IMR-90 (cell line): Measurements from ENCODE around the gene CCDC137. TPM values are rescaled to one million over a fixed set of nuclear protein-coding genes. Genes with fewer than 3 reads are reported as not detected.
A peak's percentile ranks its signal among the peaks of the same experiment; 100 is the strongest.

Experiments used
- ATAC-seq: fragments of 200-7000 bp; cut with Tn5 transposase; 2 replicates; pipeline ENCODE4 v1.9.1; 2020; ENCODE audit warnings: low read depth, mild to moderate bottlenecking, moderate library complexity
- BruUV-seq: library from RNA; stranded (reverse); fragments of 400-500 nt; replicated peaks from 2 replicates; lab custom pipeline; 2021; lab: Mats Ljungman, UMichigan
- CTCF ChIA-PET: fragments of 300-600 bp; formaldehyde crosslinking; extraction: SDS; loops from one replicate; lab custom pipeline; 2021; ENCODE audit warnings: antibody characterized with exemption; lab: Yijun Ruan, JAX
- POLR2A ChIA-PET: fragments of 300-600 bp; sonication (Branson Sonifier 250); formaldehyde crosslinking; loops from one replicate; lab custom pipeline; 2022; ENCODE audit warnings: antibody characterized with exemption; ENCODE audit not compliant: unreplicated experiment; lab: Charles Lee
- DNase-seq: peaks from one replicate; pipeline ENCODE4 v3.0.0; 2013
- H2AFZ ChIP-seq: replicated peaks from 2 replicates; pipeline ENCODE3; 2013; ENCODE audit warnings: low read length, mild to moderate bottlenecking; ENCODE audit not compliant: poor library complexity
- H2AK5ac ChIP-seq: 2 replicates; pipeline ENCODE4 v1.6.1; 2013; ENCODE audit warnings: low read depth, low read length, inconsistent platforms
- H2AK9ac ChIP-seq: replicated peaks from 2 replicates; pipeline ENCODE3; 2013; ENCODE audit warnings: mild to moderate bottlenecking, low read depth, low read length, moderate library complexity; ENCODE audit not compliant: poor library complexity
- H2BK120ac ChIP-seq: 2 replicates; pipeline ENCODE4 v1.6.1; 2013; ENCODE audit warnings: low read depth, low read length, inconsistent platforms
- H2BK15ac ChIP-seq: 3 replicates; pipeline ENCODE4 v1.6.1; 2013; ENCODE audit warnings: low read depth, low read length, inconsistent platforms
- H2BK20ac ChIP-seq: 2 replicates; pipeline ENCODE4 v1.6.1; 2013; ENCODE audit warnings: low read depth, mild to moderate bottlenecking, inconsistent platforms, low read length, moderate library complexity
- H2BK5ac ChIP-seq: 2 replicates; pipeline ENCODE4 v1.6.1; 2013; ENCODE audit warnings: mild to moderate bottlenecking, low read depth, low read length, inconsistent platforms; ENCODE audit not compliant: poor library complexity, severe bottlenecking
- H3K14ac ChIP-seq: replicated peaks from 2 replicates; pipeline ENCODE4 v1.6.1; 2013; ENCODE audit warnings: low read depth, low read length, inconsistent platforms
- H3K18ac ChIP-seq: 2 replicates; pipeline ENCODE4 v1.6.1; 2013; ENCODE audit warnings: low read depth, low read length, control low read depth
- H3K23ac ChIP-seq: 2 replicates; pipeline ENCODE4 v1.6.1; 2013; ENCODE audit warnings: low read depth, low read length, inconsistent platforms
- H3K27ac ChIP-seq: 2 replicates; pipeline ENCODE4 v1.5.1; 2013; ENCODE audit warnings: mild to moderate bottlenecking, control low read depth, low read length; ENCODE audit not compliant: insufficient read depth
- H3K27me3 ChIP-seq: 2 replicates; pipeline ENCODE4 v1.6.1; 2013; ENCODE audit warnings: low read length; ENCODE audit not compliant: control insufficient read depth, insufficient read depth
- H3K36me3 ChIP-seq: 2 replicates; pipeline ENCODE4 v1.6.1; 2013; ENCODE audit warnings: low read length, mixed read lengths; ENCODE audit not compliant: control insufficient read depth, insufficient read depth
- H3K4ac ChIP-seq: 2 replicates; pipeline ENCODE4 v1.6.1; 2013; ENCODE audit warnings: low read depth, low read length, inconsistent platforms
- H3K4me1 ChIP-seq: 2 replicates; pipeline ENCODE4 v1.6.1; 2013; ENCODE audit warnings: low read length, mixed read lengths; ENCODE audit not compliant: control insufficient read depth, insufficient read depth
- H3K4me2 ChIP-seq: 2 replicates; pipeline ENCODE4 v1.6.1; 2013; ENCODE audit warnings: low read depth, mild to moderate bottlenecking, control low read depth, low read length, moderate library complexity
- H3K4me3 ChIP-seq: 2 replicates; pipeline ENCODE4 v1.5.1; 2013; ENCODE audit warnings: low read depth, mild to moderate bottlenecking, control low read depth, low read length, moderate library complexity; ENCODE audit not compliant: insufficient read depth
- H3K56ac ChIP-seq: 2 replicates; pipeline ENCODE4 v1.6.1; 2013; ENCODE audit warnings: low read length, inconsistent platforms; ENCODE audit not compliant: insufficient read depth; ENCODE audit errors: extremely low read depth
- H3K79me1 ChIP-seq, 2 experiments: 2 replicates each; pipeline ENCODE4 v1.6.1; 2013; ENCODE audit warnings: low read length in 2 of 2, inconsistent platforms in 1 of 2, low read depth in 1 of 2
- H3K9ac ChIP-seq: 2 replicates; pipeline ENCODE4 v1.6.1; 2013; ENCODE audit warnings: low read depth, low read length, control low read depth
- H3K9me1 ChIP-seq: 2 replicates; pipeline ENCODE4 v1.6.1; 2013; ENCODE audit warnings: low read length, inconsistent platforms; ENCODE audit not compliant: insufficient read depth
- H3K9me3 ChIP-seq: 2 replicates; pipeline ENCODE4 v1.6.1; 2013; ENCODE audit warnings: low read length; ENCODE audit not compliant: control insufficient read depth, insufficient read depth
- H4K20me1 ChIP-seq: 2 replicates; pipeline ENCODE4 v1.6.1; 2013; ENCODE audit warnings: low read length, inconsistent platforms; ENCODE audit not compliant: insufficient read depth
- H4K5ac ChIP-seq: 2 replicates; pipeline ENCODE4 v1.6.1; 2013; ENCODE audit warnings: mild to moderate bottlenecking, low read depth, low read length, control low read depth
- H4K8ac ChIP-seq, 2 experiments: 2 replicates each; pipeline ENCODE4 v1.6.1; 2013; ENCODE audit warnings: low read depth in 2 of 2, low read length in 2 of 2, control low read depth in 1 of 2, inconsistent platforms in 1 of 2
- H4K91ac ChIP-seq: 2 replicates; pipeline ENCODE4 v1.6.1; 2013; ENCODE audit warnings: low read depth, low read length, inconsistent platforms; ENCODE audit not compliant: insufficient read depth
- BHLHE40 ChIP-seq: fragments of 150-350 bp; IDR thresholded peaks from 2 replicates; pipeline ENCODE4 v1.6.1; 2016; ENCODE audit warnings: mild to moderate bottlenecking, low read depth, low read length
- CHD1 ChIP-seq: IDR thresholded peaks from 2 replicates; pipeline ENCODE4 v1.6.1; 2012; ENCODE audit warnings: low read depth, low read length, improper control_type of control experiment
- CTCF ChIP-seq: conservative IDR thresholded peaks from 2 replicates; pipeline ENCODE4 v1.5.1; 2012; ENCODE audit warnings: mild to moderate bottlenecking, low read depth, low read length, improper control_type of control experiment
- ELK1 ChIP-seq: fragments of 150-350 bp; IDR thresholded peaks from 2 replicates; pipeline ENCODE4 v1.6.1; 2016; ENCODE audit warnings: low read depth, mild to moderate bottlenecking, low read length, moderate library complexity, borderline replicate concordance
- MAFK ChIP-seq: IDR thresholded peaks from 2 replicates; pipeline ENCODE4 v1.6.1; 2012; ENCODE audit warnings: low read depth, low read length, improper control_type of control experiment
- MAZ ChIP-seq: IDR thresholded peaks from 2 replicates; pipeline ENCODE4 v1.6.1; 2012; ENCODE audit warnings: low read depth, mild to moderate bottlenecking, low read length, improper control_type of control experiment, moderate library complexity, borderline replicate concordance
- POLR2A ChIP-seq: IDR thresholded peaks from 2 replicates; pipeline ENCODE4 v1.6.1; 2012; ENCODE audit warnings: mild to moderate bottlenecking, low read depth, low read length
- WGBS, 2 experiments: methylation state at CpG; one replicate each; pipeline versions ENCODE4 v1.1.5 to v1.1.7; 2013; ENCODE audit warnings: missing lambda C conversion rate in 2 of 2; ENCODE audit not compliant: insufficient read length in 1 of 2; ENCODE audit errors: extremely low coverage in 2 of 2; 5-methylcytosine and 5-hydroxymethylcytosine counted together
- dilution Hi-C: fragments of 300-500 bp; cut with HindIII; formaldehyde crosslinking; loops from one replicate; pipeline ENCODE4 v1.14.3; 2018; ENCODE audit warnings: low sequenced_read_pairs; ENCODE audit not compliant: unreplicated experiment
- in situ Hi-C: fragments of 300-500 bp; cut with MboI; formaldehyde crosslinking; loops from 3 replicates; pipeline ENCODE4 v1.14.3; 2019; ENCODE audit warnings: low sequenced_read_pairs, inconsistent platforms, mixed read lengths
- intact Hi-C: fragments of 100-400 bp; cut with micrococcal nuclease; formaldehyde crosslinking; loops from 2 replicates; pipeline ENCODE4 v1.10.0; 2022
- polyA plus RNA-seq, 3 experiments: library from polyadenylated mRNA; depleted of rRNA; stranded (reverse); fragments of >200 nt; gene quantifications; 2 replicates each; pipeline ENCODE4 v1.2.3, GENCODE V29; 2012; ENCODE audit warnings: low replicate concordance in 1 of 3
- total RNA-seq: library from RNA; depleted of rRNA; stranded (reverse); fragments of >200 nt; gene quantifications from 2 replicates; pipeline ENCODE4 v1.2.3, GENCODE V29; 2012

Gene CCDC137
- total and polyA plus RNA-seq, 2 of the 4 experiments (the other 2 are of a cell fraction) = 7.5 to 18.4 TPM

DNA sequence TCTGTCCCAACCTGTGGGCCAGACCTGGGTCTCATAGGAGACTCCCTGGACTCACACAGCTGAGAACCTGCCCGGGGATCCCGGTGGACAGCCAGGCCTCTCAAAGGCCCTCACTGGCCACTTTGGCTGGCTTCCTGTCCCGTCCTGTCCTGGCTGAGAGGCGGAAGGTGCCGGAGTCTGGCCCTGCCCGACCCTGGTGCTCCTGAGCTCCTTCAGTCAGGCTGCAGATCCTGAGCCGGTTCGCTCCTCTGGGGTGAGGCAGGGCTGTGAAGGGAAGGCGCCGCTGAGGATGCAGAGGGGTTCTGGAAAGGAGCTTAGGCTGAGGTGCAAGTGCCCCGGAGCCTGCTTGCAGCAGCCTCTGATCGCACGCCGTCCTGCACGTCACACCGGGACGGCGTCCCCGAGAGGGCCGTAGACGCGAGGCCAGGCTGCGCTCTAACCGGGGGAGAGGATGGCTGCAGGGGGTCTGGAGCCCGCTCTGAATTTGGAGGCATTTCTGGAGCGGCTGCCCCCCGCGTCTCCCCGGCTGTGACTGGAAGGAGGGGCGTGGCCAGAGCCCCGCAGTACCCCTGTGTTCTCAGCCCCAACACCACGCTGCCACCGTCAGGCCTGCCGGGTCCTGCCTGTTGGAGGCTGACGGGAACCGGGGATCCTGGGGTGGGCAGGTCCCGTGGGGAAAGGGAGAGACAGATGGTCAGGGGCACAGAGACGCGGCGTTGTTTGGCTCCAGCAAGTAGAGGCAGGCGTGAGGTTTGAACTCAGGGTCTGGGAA is 21.4 kb downstream of the CCDC137 start:
- dilution Hi-C loops = no loop called here
- in situ Hi-C loops = no loop called here
- ATAC-seq (no peak), DNase-seq (no peak)
- H3K18ac ChIP-seq = no peak overlapping the region
- ChIA-PET POLR2A (no interaction called here), CTCF (no interaction called here)
- H3K4me2 ChIP-seq = no peak overlapping the region
- no peak overlapping the region for H4K5ac ChIP-seq
- no peak overlapping the region for H2BK20ac ChIP-seq
- H3K56ac ChIP-seq = no peak overlapping the region
- peaks cover 17 to 63% of the 10 kb centered on the region in 2 experiments for H3K79me1 ChIP-seq
- no peak overlapping the region for H4K8ac ChIP-seq
- H4K20me1 ChIP-seq = peaks cover 86% of the 10 kb centered on the region
- H3K14ac ChIP-seq = no peak overlapping the region
- no peak overlapping the region for H2BK120ac ChIP-seq
- no peak overlapping the region for H2AK5ac ChIP-seq
- H2AFZ ChIP-seq = peak overlapping the region; percentile 32
- H3K9me3 ChIP-seq = no peaks in the 10 kb centered on the region
- H3K9ac ChIP-seq = no peak overlapping the region
- H3K4me1 ChIP-seq = peaks cover 10% of the 10 kb centered on the region
- no peak overlapping the region for H2BK5ac ChIP-seq
- H3K27ac ChIP-seq = no peak overlapping the region
- WGBS, 2 experiments = 88% methylated on average over 13 of the region's 41 CpGs; no CpG with 5 or more reads in 1 of the 2 experiments
- peaks cover 3% of the 10 kb centered on the region; the same call in 1 of the 2 replicates for H3K9me1 ChIP-seq
- H3K27me3 ChIP-seq = no peaks in the 10 kb centered on the region
- no peak overlapping the region for H2BK15ac ChIP-seq
- no peak overlapping the region for H3K4me3 ChIP-seq
- intact Hi-C loops = no loop called here
- no peak overlapping the region for H3K23ac ChIP-seq
- H2AK9ac ChIP-seq = no peak overlapping the region
- no TSS peak for BruUV-seq
- peaks cover 68% of the 10 kb centered on the region for H3K36me3 ChIP-seq
- H4K91ac ChIP-seq = no peak overlapping the region
- TF ChIP-seq CHD1 = no peak
- no peak for TF ChIP-seq CTCF
- no peak for TF ChIP-seq MAZ
- TF ChIP-seq BHLHE40 = no peak
- no peak for TF ChIP-seq POLR2A
- TF ChIP-seq ELK1 = no peak
- no peak for TF ChIP-seq MAFK
- H3K4ac ChIP-seq = no peak overlapping the region
